PC-9 (cell line): ENCODE measurements around the gene NUMB.

Source experiments
- CTCF ChIP-seq: fragments of 200-600 bp; sonication (generic); conservative IDR thresholded peaks from 2 replicates; pipeline ENCODE4 v1.6.1; 2017; ENCODE audit warnings: mixed run types, antibody characterized with exemption, mild to moderate bottlenecking, moderate library complexity
- EZH2 ChIP-seq: fragments of 200-600 bp; sonication (generic); IDR thresholded peaks from 2 replicates; pipeline ENCODE4 v1.8.0; 2017; ENCODE audit warnings: antibody characterized with exemption, low read depth

GRCh38 chr14:73272393-73272792 is 186.0 kb downstream of the NUMB start:
- TF ChIP-seq CTCF (no peak), EZH2 (no peak)
